H1 (cell line): ENCODE data around the gene PIK3R1. TPM values are rescaled to one million over a fixed set of nuclear protein-coding genes. Genes with fewer than 3 reads are reported as not detected.

Experiments
- ATF2 ChIP-seq: IDR thresholded peaks from 2 replicates; pipeline ENCODE4 v1.6.1; 2012; ENCODE audit warnings: low read length, inconsistent platforms
- CHD1 ChIP-seq: IDR thresholded peaks from 2 replicates; pipeline ENCODE4 v1.6.1; 2012; ENCODE audit warnings: low read depth, low read length, improper control_type of control experiment
- EZH2 ChIP-seq: fragments of 200-600 bp; sonication (generic); IDR thresholded peaks from 2 replicates; pipeline ENCODE4 v1.7.1; 2012; ENCODE audit warnings: low read depth, mild to moderate bottlenecking, moderate library complexity, low read length, inconsistent platforms; ENCODE audit not compliant: severe bottlenecking
- GABPA ChIP-seq: IDR thresholded peaks from 2 replicates; pipeline ENCODE4 v1.6.1; 2011; ENCODE audit warnings: mild to moderate bottlenecking, low read length, moderate library complexity, borderline replicate concordance; ENCODE audit not compliant: insufficient read depth
- HDAC2 ChIP-seq, 2 experiments: fragments of 300-600 bp in 1 of 2; sonication (generic) in 1 of 2; IDR thresholded peaks; 2 replicates each; pipeline ENCODE4 v1.6.1; 2011 to 2012; ENCODE audit warnings: low read depth in 2 of 2, low read length in 2 of 2, mild to moderate bottlenecking in 2 of 2, moderate library complexity in 2 of 2, borderline replicate concordance in 1 of 2, inconsistent platforms in 1 of 2
- KDM1A ChIP-seq: fragments of 200-600, 300-600 bp; sonication (generic); IDR thresholded peaks from 2 replicates; pipeline ENCODE4 v1.7.1; 2016; ENCODE audit warnings: mild to moderate bottlenecking, low read length, borderline replicate concordance
- POU5F1 ChIP-seq: IDR thresholded peaks from 2 replicates; pipeline ENCODE4 v1.6.1; 2011; ENCODE audit warnings: low read depth, mild to moderate bottlenecking, low read length, moderate library complexity
- SP4 ChIP-seq: IDR thresholded peaks from 2 replicates; pipeline ENCODE4 v1.6.1; 2012; ENCODE audit warnings: low read length, inconsistent platforms
- polyA plus RNA-seq, 7 experiments: library from polyadenylated mRNA; depleted of rRNA in 3 of 7; stranded (reverse) in 5 of 7; unstranded in 2 of 7; fragments of >200 nt in 5 of 7; fragments of 200-250 nt in 2 of 7; gene quantifications; 1 replicate in 5 of 7; 2 replicates in 1 of 7; 4 replicates in 1 of 7; pipeline versions ENCODE4 v1.2.1 to v1.2.3, GENCODE V29; 2011 to 2013; ENCODE audit warnings: missing spikeins in 2 of 7, mixed read lengths in 2 of 7
- total RNA-seq: library from RNA; stranded (reverse); fragmentation: NEBNext Ultra II Directional; extraction: Animal tissue kit (Norgen Biotek cat#: 25700); gene quantifications from 2 replicates; pipeline ENCODE4 v1.2.1, GENCODE V29; 2021
- TF ChIP-seq, protein P1 (sequence below): fragments of 300-600 bp; sonication (generic); IDR thresholded peaks from 2 replicates; pipeline ENCODE4 v1.7.1; 2012; ENCODE audit warnings: low read length, moderate library complexity, mild to moderate bottlenecking, inconsistent platforms; ENCODE audit not compliant: insufficient replicate concordance

PIK3R1 gene
- total and polyA plus RNA-seq, 2 of the 8 experiments (the other 6 are each of a cell fraction or from before 2014, with no cell fraction given) = 2.3 to 13.7 TPM

- TF ChIP-seq, protein P1, sequence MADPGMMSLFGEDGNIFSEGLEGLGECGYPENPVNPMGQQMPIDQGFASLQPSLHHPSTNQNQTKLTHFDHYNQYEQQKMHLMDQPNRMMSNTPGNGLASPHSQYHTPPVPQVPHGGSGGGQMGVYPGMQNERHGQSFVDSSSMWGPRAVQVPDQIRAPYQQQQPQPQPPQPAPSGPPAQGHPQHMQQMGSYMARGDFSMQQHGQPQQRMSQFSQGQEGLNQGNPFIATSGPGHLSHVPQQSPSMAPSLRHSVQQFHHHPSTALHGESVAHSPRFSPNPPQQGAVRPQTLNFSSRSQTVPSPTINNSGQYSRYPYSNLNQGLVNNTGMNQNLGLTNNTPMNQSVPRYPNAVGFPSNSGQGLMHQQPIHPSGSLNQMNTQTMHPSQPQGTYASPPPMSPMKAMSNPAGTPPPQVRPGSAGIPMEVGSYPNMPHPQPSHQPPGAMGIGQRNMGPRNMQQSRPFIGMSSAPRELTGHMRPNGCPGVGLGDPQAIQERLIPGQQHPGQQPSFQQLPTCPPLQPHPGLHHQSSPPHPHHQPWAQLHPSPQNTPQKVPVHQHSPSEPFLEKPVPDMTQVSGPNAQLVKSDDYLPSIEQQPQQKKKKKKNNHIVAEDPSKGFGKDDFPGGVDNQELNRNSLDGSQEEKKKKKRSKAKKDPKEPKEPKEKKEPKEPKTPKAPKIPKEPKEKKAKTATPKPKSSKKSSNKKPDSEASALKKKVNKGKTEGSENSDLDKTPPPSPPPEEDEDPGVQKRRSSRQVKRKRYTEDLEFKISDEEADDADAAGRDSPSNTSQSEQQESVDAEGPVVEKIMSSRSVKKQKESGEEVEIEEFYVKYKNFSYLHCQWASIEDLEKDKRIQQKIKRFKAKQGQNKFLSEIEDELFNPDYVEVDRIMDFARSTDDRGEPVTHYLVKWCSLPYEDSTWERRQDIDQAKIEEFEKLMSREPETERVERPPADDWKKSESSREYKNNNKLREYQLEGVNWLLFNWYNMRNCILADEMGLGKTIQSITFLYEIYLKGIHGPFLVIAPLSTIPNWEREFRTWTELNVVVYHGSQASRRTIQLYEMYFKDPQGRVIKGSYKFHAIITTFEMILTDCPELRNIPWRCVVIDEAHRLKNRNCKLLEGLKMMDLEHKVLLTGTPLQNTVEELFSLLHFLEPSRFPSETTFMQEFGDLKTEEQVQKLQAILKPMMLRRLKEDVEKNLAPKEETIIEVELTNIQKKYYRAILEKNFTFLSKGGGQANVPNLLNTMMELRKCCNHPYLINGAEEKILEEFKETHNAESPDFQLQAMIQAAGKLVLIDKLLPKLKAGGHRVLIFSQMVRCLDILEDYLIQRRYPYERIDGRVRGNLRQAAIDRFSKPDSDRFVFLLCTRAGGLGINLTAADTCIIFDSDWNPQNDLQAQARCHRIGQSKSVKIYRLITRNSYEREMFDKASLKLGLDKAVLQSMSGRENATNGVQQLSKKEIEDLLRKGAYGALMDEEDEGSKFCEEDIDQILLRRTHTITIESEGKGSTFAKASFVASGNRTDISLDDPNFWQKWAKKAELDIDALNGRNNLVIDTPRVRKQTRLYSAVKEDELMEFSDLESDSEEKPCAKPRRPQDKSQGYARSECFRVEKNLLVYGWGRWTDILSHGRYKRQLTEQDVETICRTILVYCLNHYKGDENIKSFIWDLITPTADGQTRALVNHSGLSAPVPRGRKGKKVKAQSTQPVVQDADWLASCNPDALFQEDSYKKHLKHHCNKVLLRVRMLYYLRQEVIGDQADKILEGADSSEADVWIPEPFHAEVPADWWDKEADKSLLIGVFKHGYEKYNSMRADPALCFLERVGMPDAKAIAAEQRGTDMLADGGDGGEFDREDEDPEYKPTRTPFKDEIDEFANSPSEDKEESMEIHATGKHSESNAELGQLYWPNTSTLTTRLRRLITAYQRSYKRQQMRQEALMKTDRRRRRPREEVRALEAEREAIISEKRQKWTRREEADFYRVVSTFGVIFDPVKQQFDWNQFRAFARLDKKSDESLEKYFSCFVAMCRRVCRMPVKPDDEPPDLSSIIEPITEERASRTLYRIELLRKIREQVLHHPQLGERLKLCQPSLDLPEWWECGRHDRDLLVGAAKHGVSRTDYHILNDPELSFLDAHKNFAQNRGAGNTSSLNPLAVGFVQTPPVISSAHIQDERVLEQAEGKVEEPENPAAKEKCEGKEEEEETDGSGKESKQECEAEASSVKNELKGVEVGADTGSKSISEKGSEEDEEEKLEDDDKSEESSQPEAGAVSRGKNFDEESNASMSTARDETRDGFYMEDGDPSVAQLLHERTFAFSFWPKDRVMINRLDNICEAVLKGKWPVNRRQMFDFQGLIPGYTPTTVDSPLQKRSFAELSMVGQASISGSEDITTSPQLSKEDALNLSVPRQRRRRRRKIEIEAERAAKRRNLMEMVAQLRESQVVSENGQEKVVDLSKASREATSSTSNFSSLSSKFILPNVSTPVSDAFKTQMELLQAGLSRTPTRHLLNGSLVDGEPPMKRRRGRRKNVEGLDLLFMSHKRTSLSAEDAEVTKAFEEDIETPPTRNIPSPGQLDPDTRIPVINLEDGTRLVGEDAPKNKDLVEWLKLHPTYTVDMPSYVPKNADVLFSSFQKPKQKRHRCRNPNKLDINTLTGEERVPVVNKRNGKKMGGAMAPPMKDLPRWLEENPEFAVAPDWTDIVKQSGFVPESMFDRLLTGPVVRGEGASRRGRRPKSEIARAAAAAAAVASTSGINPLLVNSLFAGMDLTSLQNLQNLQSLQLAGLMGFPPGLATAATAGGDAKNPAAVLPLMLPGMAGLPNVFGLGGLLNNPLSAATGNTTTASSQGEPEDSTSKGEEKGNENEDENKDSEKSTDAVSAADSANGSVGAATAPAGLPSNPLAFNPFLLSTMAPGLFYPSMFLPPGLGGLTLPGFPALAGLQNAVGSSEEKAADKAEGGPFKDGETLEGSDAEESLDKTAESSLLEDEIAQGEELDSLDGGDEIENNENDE = peak; percentile 62
- TF ChIP-seq GABPA (no peak), EZH2 (no peak), CHD1 (no peak), POU5F1 (peak; percentile 90), HDAC2 (IDR thresholded peaks at IDR 0.05; ENCODE audit: borderline replicate concordance in 1 of 2, low read depth in 2 of 2, low read length in 2 of 2) (0 out of 4 replicates have a peak, but pooled peaks of 1 of the 2 experiments have one; percentile 67), KDM1A (no peak), ATF2 (no peak), SP4 (no peak)
These were observed 22.0 kb upstream of the PIK3R1 start (continued) for GRCh38 chr5:68193481-68194036.
